Mammary epithelial cell (primary cell): Measurements from ENCODE around the gene ADAMTSL2.

Experiments used
- CTCF ChIP-seq, 2 donors: IDR thresholded peaks in 1 of 2; conservative IDR thresholded peaks in 1 of 2; 2 replicates each; pipeline ENCODE4 v1.5.1; 2011 to 2012; ENCODE audit warnings: inconsistent platforms in 2 of 2, low read length in 2 of 2, mild to moderate bottlenecking in 2 of 2, control low read depth in 1 of 2, low read depth in 1 of 2; ENCODE audit not compliant: insufficient read depth in 1 of 2; ENCODE audit errors: extremely low read depth in 1 of 2
- EZH2 ChIP-seq: IDR thresholded peaks from 2 replicates; pipeline ENCODE4 v1.6.1; 2012; ENCODE audit warnings: low read length, inconsistent platforms, borderline replicate concordance

DNA sequence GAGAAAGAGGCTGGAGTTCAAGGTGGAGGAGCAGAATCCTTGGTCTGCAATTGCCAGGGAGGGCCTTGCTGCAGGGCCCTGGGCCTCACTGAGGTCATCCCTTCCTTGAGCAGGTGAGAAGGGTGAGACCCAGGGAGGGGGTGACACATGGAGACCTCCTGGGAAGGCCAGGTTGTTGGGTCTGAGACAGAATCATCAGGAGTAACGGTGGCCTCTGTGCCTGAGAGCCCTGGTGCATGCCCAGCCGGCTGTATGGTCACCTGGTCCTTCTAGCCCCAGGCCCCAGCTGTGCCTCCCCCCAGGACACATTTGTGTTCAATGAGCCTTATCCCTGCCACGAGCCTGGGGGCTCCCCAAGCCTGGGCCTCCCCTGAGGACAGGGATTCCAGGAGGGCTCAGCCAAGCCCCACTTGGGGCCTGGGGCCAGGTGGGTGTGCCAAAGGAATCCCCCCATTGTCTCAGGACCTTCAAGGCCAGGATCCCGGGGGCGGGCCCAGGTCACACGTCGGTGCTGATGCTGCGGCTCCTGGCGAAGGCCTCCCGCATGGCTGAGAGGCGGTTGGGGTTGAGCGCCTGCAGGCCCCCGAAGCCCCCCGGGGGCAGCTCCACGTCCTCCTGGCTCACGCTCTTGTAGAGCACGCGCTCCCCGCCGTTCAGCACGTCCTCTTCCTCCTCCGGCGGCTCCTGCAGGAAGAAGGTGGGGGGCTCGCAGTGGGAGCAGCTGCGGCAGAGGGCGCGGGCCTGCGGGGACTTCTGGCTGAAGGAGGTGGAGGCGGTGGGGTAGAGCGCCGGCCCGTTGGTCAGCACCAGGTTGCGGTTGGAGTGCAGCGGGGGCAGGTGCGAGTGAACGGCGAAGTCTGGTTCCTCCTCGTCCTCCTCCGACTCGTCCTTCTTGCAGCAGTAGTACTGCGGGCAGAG is 44.3 kb downstream of the ADAMTSL2 start:
- TF ChIP-seq CTCF (conservative IDR thresholded peaks at IDR 0.05 in 1 of 2, IDR thresholded peaks at IDR 0.05 in 1 of 2; ENCODE audit: extremely low read depth in 1 of 2, insufficient read depth in 1 of 2, low read depth in 1 of 2, low read length in 2 of 2) (no peak), EZH2 (no peak)
